GM19099 (cell line): Measurements from ENCODE around the gene GLCE.

Source experiments
- POLR2A ChIP-seq: IDR thresholded peaks from 3 replicates; pipeline ENCODE4 v1.6.1; 2011; ENCODE audit warnings: low read depth; ENCODE audit not compliant: insufficient read length; ENCODE audit errors: extremely low read depth

The GLCE gene

GRCh38 chr15:69293741-69294615, 133.5 kb downstream of the GLCE start:
- TF ChIP-seq POLR2A: no peak

- TF ChIP-seq POLR2A: no peak
Observed at GRCh38 chr15:69296606-69297005, 136.2 kb downstream of the GLCE start.

DNA sequence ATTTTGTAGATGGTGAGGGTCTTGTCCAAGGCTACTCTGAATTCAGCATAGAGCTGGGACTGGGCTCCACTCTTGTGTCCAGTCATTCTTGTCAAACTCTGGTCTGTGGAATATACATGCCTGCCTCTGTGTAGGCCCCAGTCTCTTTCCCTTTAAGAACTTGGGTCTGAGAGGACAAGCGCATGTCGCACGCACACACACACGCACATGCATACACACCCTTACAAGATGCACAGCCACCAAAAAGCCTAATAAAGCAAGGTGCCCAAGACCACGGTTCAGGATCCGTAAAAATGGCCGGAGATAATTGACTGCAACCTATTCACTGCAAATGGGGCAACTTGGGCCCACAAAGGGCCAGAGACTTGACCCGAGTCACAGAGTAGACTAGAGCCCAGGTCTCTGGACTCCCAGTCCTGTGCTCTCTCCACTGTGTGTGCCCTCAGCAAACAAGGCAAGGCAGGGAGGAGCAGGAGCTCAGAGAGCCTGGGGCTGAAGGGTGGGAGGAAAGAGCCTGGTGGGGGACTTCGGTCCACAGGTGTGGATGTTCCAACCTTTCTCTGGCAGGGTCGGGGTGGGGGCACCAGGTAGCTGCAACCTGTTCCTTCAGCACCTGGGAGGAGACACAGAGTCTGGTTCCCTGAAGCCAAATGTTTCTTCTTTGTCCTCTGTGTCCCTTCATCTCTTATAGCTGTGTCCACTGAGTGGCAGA, 137.4 kb downstream of the GLCE start:
- TF ChIP-seq POLR2A: no peak

GRCh38 chr15:69298354-69298696, 137.9 kb downstream of the GLCE start:
- no peak for TF ChIP-seq POLR2A

DNA sequence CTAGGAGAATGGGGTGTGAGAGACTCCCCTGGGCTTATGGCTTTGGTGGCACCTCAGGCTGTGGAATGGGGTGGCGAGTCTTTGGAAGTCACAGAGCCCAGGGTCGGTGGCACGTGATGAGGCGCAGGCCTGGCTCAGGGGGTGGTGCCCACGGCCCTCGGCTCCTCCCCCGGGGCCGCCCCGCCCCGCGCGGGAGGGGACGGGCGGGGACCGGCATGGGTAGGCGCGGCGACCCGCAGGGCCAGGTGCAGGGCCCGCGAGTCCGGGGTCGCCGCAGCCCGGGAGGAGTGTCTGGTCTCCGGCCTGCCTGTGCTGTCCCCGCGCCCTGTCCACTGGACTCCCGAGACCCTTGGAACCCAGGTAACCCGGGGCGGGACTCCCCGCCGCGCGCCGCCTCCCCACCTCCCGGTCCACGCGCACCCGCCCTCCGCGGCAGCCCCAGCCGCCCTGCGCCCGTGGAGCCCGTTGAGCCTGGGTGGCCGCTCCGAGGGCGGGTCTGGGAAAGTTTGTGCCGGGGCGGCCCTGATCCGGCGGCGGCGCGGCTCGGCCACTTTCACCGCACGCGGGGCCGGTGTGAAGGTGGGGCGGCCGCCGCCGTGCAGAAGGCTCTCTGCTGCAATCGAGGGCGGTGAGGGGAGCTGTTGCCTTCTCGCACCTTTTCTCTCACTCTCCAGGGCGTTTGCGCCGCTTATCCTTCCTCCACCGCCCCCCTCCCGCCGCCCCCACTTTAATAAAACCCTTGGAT, 138.4 kb downstream of the GLCE start, which contains the start of gene PAQR5:
PAQR5 (plus strand) TSS at position 216 of the 745 bp plus-strand sequence. CDS start 61,169 bp downstream, outside the sequence.
- TF ChIP-seq POLR2A: no peak

- no peak for TF ChIP-seq POLR2A
Observed at GRCh38 chr15:69299451-69299886, 139.0 kb downstream of the GLCE start.

DNA sequence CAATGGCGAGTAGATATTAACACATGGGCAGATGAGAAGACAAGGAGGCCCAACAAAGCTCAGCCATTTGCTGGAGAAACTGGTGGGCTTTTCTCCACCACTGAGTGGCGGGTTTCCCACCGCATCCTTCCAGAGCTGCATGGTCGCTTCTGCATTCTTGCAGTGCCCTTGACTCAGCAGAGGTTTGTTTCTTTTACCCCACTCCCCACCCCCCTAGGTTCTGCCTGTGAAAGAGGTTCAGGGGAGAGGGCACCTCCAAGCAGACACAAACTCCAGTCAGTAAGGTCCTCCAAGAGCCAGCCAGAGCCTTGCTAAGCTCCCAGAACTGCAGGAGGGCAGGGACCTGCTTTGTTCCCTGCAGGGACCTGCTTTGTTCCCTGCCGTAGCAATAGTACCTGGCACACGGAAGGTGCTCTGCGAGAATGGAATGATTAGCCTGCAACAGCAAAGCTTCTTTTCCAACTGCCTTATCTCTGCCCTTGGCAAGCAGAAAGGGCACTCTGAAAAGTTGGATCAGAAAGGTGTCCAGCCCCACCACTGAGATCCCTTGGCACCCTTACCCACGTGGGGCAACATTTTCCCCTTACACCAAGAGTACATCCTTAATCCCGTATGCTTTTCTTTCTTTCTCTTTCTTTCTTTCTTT, 139.6 kb downstream of the GLCE start:
- no peak for TF ChIP-seq POLR2A

GRCh38 chr15:69302929-69303328, 142.5 kb downstream of the GLCE start:
- no peak for TF ChIP-seq POLR2A

DNA sequence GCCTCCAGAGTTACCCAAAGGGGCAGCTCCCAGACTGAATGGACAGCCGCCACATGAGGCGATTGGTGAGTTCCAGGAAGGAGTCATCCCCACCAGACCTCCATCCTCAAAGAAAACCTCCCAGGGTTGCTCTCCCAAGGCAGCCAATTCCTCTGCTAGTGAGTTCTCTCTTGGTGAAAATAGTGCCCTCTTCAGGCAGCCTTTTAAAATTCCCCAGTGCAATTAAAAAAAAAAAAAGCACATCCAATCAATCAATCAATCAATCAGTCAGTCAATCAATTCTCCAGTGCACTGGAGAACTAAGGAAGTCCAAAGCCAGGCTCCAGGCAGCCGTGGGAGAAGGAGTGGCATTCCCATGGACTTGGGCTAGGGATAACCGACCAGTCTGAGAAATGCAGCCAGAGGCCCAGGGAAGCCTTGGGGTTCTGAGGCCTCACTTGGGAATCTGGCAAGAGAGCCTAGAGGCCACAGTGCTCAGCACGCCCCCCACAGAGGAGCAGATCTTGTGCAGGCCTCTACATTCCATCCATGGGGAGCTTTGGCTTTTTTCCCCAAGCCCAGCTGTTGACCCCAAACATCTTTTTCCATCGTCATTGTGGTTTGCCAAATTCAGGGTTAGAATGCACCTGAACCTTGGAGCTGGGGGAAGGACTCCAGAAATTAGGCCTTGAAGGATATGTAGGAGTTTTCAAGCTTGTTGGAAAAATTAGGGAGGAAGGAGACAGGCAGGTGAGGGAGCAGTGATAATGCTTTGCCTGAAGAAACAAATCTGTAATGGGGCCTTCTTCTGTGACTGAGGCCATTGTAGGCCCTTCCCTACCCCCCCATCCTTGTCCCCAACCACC, 143.1 kb downstream of the GLCE start:
- no peak for TF ChIP-seq POLR2A

GRCh38 chr15:69304182-69304545, 143.7 kb downstream of the GLCE start:
- no peak for TF ChIP-seq POLR2A

DNA sequence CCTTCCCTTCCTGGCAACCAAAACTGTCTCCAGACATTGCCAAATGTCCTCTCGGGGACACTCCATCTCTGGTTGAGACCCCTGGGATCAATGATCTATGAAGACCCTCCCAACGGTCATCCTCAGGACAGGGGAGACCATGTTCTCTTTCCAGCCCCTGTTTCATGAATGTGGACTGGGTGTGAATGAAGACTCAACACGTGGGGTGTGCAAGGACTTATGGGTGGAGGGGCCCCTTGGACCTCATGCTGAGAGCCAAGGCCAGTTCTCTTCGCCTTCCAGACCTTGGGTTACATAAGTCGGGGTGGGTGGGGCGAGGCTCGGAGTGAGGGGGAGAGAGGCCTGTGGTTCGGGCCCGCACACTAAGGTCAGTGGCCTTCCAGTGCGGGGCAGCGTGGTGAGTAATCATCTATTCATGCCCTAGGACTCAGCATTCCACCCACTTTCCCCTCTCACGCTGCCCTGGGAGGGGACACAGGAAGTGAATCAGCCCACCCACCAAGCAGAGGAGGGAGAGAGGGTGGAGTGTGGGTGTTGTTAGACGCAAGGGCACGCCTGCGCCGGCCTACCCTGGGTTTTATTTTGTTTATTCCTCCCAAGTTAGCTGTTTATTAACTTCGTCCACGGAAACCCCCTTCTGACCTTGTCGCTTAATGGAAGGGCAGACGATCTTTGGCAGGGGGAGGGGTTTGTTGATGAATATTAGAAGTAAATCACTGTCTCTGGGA, 144.9 kb downstream of the GLCE start:
- no peak for TF ChIP-seq POLR2A

DNA sequence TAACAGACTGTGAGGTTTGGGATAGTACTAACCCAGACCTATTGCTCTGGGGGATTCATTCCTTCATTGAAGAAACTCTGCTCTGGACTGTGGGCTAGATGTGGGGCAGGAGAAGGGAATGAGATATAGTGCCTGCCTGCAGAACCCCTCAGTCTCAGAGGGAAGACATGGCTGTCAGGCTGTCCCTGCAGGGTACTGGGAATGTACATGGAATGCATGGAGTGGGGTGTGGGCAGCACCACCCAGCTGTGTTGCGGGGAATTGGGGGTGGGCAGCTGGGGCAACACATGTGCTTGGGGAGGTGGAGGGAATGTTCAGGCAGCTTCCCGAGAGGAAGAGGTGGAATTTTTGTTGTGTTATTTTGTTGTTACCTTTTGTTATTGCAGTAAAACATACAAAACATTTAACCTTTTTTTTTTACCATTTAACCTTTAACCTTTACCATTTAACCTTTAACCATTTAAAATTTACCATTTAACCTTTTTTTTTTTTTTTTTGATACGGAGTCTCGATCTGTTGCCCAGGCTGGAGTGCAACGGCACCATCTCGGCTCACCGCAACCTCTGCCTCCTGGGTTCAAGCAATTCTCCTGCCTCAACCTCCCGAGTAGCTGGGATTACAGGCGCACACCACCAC, 145.6 kb downstream of the GLCE start:
- TF ChIP-seq POLR2A: no peak

DNA sequence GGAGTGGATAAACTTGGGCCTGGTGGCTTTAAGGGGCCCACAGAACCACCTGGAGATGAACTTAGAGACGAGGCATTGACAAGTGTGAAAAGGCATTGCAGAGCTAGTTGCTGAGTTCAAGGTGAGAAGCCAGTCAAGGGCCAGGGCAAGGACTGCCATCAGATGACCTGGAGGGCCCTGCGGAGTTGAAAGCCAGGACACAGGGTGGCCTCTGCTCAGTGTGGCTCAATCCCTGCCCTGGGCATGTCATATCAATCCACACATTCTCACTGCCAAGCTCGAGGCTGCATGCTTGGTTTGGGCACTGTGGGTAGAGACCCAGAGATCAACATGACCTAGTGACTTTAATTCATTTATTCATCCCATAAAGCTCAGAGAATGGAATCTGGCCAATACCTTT, 147.5 kb downstream of the GLCE start:
- no peak for TF ChIP-seq POLR2A
